IPS-18c (cell line): Measurements from ENCODE around the gene CLEC4E.
"Not testable (repeated sequence)": the region's sequence is repeated elsewhere in the genome, so short reads cannot be mapped to it uniquely, and the experiment has no call there.

ENCODE experiments used
- H3K4me3 ChIP-seq: 2 replicates; pipeline ENCODE4 v1.7.0; 2013; ENCODE audit warnings: low read depth, mild to moderate bottlenecking, low read length, moderate library complexity; ENCODE audit not compliant: insufficient read depth
- H3K9me3 ChIP-seq: one replicate; pipeline ENCODE4 v1.6.1; 2013; ENCODE audit warnings: mild to moderate bottlenecking, low read length, moderate library complexity; ENCODE audit not compliant: control insufficient read depth, insufficient read depth

Gene CLEC4E

DNA sequence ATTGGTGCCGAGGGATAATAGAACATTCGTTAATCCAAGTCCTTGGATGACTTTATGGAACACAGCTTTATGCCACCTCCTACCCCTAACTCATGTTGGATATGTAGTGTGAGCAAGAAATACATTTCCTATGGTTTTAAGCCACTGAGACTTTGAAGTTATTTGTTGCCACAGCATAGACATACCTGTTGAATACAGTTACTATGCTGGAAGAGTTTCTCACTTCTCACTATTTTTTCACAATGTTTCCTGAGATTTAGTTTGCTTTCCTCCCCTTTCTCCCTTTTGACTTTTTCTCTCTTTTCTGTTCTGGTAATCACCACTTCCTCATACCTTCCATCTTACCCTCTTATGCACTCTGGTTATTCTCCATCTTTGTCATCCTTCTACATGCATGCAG lies 7.5 kb upstream of the CLEC4E start:
- H3K4me3 ChIP-seq: no peak overlapping the region
- no peaks in the 10 kb centered on the region for H3K9me3 ChIP-seq

DNA sequence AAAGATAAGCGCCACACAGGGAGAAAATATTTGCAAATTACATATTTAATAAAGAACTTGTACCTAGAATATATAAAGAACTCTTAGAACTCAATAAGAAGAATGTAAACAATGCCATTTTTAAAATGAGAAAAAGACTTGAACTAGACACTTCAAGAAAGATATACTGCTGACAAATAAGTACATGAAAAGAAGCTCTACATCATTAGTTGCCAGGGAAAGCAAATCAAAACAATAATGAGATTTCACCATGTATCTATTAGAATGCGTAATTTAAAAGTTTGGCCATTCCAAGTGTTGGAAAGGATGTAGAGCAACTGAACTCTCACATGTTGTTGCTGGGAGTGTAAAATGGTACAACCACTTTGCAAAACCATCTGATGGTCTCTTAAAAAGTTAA lies 6.9 kb upstream of the CLEC4E start:
- no peaks in the 10 kb centered on the region for H3K9me3 ChIP-seq
- H3K4me3 ChIP-seq: no peak overlapping the region

DNA sequence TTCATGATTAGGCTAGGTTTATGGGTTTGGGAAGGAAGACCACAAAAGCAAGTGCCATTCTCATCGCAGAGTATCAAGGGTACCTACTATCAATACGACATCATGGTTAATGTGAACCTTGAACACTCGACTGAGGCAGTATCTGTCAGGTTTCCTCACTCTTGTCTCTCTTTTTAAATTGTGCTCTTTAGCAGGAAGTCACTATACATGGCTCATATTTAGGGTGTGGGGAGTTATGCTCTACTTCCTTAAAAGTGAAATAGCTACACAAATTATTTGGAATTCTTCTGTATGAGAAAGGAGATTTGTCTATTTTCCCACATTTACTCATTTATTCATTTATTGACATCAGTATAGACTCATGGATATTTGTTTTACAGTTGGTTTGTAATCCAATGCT lies 5.9 kb upstream of the CLEC4E start:
- no peak overlapping the region for H3K4me3 ChIP-seq
- H3K9me3 ChIP-seq: no peaks in the 10 kb centered on the region

DNA sequence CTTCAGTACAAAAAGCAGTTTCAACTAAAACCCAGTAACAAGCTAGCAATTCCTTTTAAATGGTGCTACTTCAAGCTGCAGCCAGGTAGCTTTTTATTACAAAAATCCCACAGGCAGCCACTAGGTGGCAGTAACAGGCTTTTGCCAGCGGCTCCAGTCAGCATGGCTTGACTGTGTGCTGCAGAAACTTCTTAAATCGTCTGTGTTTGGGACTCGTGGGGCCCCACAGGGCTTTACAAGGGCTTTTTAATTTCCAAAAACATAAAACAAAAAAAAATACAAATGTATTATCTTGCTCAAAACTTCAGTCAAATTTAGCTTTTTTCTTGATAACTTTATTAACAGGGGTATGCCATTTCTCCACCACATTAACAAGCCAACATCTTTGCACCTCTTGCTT lies 3.6 kb upstream of the CLEC4E start:
- no peaks in the 10 kb centered on the region for H3K9me3 ChIP-seq
- no peak overlapping the region for H3K4me3 ChIP-seq

DNA sequence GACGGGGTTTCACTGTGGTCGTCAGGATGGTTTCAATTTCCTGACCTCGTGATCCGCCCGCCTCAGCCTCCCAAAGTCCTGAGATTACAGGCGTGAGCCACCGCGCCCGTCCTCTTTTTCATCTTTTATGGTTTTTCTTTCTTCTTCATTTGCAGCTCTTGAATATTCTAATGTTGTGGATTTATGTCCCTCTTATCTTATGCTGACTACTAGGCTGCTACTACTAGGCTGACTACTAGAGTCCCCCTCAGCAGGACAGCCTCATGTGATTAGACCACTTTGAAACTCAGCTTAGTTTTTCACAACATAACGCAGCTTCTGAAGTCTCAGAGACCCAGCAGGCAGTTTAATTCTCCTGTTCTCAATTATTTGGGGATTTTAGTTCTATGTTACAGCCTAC lies 857 bp upstream of the CLEC4E start:
- Histone ChIP-seq H3K4me3 (no peak overlapping the region), H3K9me3 (no peaks in the 10 kb centered on the region)

DNA sequence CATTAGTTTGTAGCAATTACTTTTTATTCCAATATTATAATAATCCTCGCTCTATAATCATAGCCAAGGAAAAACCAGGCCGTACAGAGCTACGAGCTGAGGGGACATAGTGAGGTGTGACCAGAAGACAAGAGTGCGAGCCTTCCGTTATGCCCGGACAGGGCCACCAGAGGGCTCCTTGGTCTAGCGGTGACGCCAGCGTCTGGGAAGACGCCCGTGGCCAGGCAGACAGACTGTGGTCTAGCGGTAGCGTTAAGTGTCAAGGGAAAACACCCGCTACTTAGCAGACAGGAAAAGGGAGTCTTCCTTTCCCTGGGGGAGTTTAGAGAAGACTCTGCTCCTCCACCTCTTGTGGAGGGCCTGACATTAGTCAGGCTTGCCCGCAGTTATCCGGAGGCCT lies 2.9 kb downstream of the CLEC4E start:
- H3K9me3 ChIP-seq, H3K4me3 ChIP-seq: not testable (repeated sequence)

DNA sequence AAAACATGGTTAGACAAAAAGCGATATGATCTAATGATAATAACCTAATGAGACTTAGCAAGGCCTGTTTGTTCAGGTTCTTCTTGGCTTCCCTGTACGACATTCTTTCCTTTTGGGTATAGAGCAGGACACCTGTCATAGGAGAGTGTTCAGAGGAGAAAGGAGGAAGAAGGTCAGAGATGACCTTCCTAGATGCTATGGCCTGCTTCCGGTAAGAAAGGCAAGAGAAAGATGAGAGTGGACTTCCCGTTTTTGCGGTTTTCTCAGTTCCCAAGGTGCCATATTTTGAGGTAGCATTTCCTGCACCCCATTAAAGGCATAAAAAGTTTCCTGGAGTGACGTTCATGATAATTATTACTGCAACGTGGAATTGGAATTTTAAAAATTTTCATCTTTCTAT lies 8.7 kb downstream of the CLEC4E start:
- Histone ChIP-seq H3K9me3 (no peaks in the 10 kb centered on the region), H3K4me3 (no peak overlapping the region)

DNA sequence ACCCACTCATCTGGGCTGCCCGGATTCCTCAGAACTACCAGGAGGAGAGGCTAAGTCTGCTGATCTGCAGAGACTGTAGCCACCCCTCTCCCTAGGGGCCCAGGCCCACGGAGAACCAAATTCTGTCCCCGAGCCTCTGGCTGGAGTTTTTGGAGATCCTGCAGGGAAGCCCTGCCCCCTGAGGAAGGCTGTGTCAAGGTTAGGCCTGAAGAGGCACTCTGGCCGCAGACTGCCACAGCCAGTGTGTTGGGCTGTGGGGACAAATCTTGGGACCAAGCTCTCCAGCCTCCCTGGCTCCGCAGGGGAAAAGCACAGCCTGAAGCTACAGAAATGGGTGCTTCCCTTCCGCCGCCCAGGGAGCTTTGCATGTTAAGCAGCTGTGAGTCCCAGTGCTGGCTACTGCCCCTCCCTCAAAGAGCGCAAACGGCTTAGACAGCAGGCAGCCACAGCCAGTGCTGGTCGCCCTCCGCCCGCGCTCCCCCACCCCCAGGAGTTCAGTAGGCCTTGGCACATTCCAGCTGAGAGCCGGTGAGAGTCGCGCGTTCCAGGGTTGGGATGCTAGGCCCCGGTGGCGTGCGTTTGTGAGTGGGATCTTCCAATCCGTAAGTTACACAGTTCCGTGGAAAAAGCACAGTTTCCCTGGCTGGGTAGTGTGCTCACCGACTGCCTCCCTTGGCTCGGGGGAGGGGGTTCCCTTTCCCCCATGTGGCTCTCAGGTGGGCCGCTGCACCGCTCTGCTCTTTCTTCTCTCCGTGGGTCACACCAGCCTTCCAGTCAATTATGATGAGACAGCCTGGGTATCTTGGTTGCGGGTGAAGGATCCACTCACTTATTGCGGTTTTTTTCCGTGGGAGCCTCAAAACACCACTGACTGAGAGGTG lies 13.2 kb downstream of the CLEC4E start:
- no peaks in the 10 kb centered on the region for H3K9me3 ChIP-seq
- 0 out of 2 replicates have a peak overlapping the region, but pooled peaks have one; percentile 28 for H3K4me3 ChIP-seq

DNA sequence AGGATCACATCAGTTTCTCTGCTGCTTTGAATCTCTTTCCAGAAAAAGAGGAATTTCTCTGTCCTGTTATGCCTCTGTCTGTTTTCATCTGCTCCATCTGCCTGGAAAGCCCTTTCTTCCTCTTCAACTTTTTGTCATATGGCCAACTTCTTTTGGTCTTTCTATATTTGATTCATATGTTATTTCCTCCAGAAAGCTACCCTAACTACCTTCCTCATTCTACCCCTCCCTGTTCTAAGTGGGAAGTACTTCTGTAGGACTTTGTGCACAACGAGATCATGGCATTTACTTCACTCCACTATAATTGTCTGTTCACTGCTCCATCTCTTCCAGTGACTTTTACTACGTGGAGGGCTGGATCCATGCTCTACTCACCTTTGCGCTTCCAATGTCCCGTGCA lies 21.5 kb downstream of the CLEC4E start:
- H3K9me3 ChIP-seq: no peaks in the 10 kb centered on the region

DNA sequence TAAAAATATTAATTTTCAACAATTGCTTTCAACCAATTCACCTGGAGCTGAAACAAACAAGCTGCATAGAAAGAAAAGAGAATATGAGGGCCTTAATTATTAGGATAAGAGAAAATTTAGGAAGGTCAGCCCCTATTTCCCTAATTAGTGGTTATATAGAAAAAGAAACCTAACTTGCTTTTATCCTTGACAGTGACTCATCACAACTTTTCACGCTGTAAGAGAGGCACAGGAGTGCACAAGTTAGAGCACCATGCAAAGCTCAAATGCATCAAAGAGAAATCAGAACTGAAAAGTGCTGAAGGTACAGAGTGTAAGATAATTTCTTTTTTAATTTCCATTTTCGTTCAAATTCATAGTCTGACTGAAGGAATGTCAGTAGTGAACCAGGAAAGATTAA lies 22.7 kb downstream of the CLEC4E start:
- Histone ChIP-seq H3K4me3 (no peak overlapping the region), H3K9me3 (no peaks in the 10 kb centered on the region)

More for the DNA sequence above, 21.5 kb downstream of the CLEC4E start:
- no peak overlapping the region for H3K4me3 ChIP-seq

DNA sequence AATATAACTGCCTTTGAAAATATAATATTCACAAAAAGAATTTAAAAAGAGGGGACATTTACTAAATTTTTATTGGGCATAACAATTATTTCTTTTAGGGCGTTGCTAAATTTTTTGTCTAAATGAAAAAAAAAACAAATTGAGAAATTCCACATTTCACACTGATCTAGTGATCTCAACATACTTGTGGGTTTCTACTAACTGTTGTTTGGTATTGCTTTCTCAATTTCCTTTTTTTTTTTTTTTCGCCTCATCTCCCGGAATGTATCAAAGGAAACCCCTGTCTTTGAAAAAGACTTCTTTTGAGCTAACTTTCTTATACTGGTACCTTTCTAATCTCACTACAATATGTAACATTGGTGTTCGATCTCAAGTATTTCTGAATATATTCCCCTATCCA lies 27.4 kb downstream of the CLEC4E start, which contains the start of gene CLEC4D:
Gene CLEC4D (plus strand): TSS at position 248 of the 400 bp plus-strand sequence. CDS start 230 bp downstream, outside the sequence.
- Histone ChIP-seq H3K4me3 (no peak within 1 kb of the TSS), H3K9me3 (no peaks in the 10 kb centered on the region)

DNA sequence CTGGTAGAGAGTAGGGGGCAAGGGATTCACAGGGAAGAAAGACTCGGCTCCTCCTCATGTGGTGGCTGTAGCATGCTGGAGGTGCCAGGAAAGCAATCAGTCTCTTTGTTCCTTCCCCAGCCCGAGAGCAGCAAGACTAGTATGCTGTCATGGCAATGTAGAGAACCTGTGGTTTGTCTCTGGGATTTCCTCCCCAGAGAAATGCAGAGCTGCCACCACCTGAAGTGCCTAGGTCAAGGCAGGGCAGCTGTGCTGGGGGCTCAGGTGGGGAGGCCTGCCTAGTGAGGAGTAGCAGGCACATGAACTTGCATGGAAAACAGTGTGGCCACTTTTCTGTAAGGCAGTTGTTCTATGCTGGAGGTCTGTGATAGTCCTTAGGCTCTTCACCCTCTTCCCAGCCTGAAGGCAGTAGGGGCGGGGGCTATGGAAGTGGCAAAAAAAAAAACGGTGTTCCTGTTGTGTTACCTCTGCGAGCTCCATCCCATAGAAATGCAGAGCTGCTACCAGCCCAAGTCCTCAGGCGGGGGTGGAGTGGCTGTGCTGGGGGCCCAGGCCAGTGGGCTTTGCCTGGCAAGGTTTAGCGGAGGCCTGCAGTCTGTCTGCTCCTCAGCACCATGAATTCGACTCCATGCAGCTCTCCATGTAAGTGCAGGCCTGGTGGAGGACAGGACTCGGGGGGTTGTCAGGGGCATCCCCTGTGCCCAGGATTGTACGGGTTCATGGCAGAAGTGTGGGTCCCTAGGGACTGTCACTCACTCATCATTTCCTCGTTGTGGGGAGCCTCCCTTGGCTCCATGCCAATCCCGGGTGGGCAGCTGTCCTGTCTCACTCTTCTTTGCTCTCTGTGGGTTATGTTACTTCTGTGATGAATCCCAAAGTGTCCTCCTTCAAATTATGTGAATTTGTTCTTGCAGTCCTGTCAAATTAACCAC lies 31.5 kb downstream of the CLEC4E start:
- H3K9me3 ChIP-seq: no peaks in the 10 kb centered on the region

DNA sequence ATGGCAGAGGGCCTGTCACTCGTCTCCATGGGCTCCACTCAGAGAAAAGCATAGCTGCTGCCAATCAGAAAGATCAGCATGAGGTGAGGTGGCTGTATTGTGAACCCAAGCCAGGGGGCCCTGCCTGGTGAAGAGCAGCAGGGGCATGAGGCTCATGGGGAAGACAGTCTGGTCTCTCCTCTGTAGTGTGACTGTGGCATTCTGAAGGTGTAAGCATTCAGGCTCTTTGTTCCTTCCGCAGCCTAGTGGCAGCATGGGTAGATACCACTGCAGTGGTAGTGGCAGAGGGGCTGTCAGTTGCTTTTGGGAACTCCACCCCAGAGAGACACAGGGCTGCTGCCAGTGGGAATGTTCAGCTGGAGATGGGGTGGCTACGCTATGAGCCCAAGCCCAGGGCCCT lies 32.5 kb downstream of the CLEC4E start:
- no peaks in the 10 kb centered on the region for H3K9me3 ChIP-seq
- H3K4me3 ChIP-seq: no peak overlapping the region

More for the DNA sequence above, 31.5 kb downstream of the CLEC4E start:
- no peak overlapping the region for H3K4me3 ChIP-seq

DNA sequence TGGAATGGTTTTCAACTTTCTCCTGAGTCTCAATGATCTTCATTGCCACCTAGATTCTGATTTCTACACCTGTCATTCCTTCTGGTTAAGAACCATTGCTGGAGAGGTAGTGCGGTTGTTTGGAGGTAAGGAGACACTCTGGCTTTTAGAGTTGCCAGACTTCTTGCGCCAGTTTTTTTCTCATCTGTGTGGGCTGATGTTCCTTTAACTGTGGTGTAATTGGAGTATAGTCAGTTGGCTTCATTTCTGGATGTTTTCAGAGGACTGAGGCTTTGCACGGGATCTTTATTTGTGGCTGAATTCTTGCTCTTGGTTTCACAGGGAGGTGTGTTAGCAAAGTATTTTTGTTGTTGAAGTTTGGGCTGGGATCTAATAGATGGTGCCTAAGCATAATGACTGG lies 33.1 kb downstream of the CLEC4E start:
- H3K9me3 ChIP-seq: no peaks in the 10 kb centered on the region
- no peak overlapping the region for H3K4me3 ChIP-seq

DNA sequence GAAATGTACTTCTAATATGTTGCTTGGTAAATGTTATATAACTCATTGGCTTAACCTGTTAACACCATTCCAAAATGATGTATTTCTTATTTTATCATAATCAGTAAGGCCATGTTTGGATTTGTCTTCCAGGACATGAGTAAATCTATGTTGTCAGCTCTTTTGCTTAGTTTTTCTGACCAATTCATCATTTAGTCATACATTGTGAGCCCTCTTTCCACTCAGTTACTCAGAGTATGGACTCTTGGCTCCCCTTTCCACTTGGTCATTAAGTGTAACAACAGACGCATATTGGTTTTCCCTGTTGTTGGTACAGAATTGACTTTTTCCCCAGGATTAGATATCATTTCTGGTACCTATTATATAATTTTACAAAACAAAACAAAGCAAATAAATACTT lies 36.4 kb downstream of the CLEC4E start:
- Histone ChIP-seq H3K9me3 (no peaks in the 10 kb centered on the region), H3K4me3 (no peak overlapping the region)

DNA sequence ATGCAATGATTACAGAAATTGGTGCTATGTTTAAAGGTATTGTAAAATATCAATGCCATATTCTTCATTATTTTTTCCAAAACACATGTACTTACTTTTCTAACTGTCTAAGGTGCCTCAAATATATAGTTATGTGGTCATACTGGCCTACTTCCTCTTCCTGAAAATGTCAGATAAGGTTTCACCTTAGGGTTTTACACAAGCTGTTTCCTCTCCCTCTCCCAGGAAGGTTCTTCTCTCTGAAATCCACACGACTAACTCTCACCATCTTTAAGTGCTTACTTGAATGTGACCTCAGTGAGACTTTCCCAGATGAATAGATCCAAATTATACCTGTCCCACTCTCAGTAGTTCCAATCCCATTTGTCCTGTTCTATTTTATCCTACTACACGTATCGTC lies 39.0 kb downstream of the CLEC4E start:
- H3K4me3 ChIP-seq: no peak overlapping the region
- no peaks in the 10 kb centered on the region for H3K9me3 ChIP-seq

DNA sequence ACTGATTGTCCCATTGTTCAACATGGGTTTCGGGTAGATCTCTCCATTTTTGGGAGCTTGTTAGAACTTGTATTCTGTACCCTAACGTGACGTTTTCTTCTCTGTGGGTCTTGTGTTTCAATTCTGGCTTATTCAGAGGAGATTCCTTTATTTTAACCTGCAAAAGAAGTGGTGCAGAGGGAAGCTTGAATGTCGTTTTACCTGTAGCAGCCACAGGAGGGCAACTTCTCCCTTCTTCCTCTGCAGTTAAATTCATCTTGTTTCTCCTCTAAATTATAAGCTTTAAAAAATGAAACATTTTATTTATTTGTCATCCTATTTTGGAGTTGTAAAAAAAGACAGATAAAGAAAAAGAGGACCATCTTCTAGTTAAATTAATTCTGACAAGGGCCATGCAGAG lies 41.1 kb downstream of the CLEC4E start:
- H3K9me3 ChIP-seq: no peaks in the 10 kb centered on the region
- no peak overlapping the region for H3K4me3 ChIP-seq

DNA sequence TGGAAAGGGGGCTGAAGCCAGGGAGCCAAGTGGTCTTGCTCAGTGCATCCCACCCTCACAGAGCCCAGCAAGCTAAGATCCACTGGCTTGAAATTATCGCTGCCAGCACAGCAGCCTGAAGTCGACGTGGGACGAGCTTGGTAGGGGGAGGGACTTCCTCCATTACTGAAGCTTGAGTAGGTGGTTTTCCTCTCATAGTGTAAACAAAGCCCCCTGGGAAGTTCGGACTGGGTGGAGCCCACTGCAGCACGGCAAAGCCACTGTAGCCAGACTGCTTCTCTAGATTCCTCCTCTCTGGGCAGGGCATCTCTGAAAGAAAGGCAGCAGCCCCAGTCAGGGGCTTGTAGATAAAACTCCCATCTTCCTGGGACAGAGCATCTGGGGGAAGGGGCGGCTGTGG lies 44.6 kb downstream of the CLEC4E start:
- not testable (repeated sequence) for H3K9me3 ChIP-seq
- 0 out of 2 replicates have a peak overlapping the region, but pooled peaks have one; percentile 4 for H3K4me3 ChIP-seq
